Glutamatergic neuron (in vitro differentiated cells): ENCODE results near the gene MCHR2. TPM values are rescaled to one million over a fixed set of nuclear protein-coding genes. Genes with fewer than 3 reads are reported as not detected.

Experiments used
- DNase-seq: peaks from one replicate; pipeline ENCODE4 v3.0.0; 2022
- H3K27ac Mint-ChIP-seq: one replicate; pipeline ENCODE4 v1.8.0; 2020; ENCODE audit warnings: mild to moderate bottlenecking, mixed read lengths, inconsistent platforms; ENCODE audit not compliant: unreplicated experiment
- H3K27me3 Mint-ChIP-seq: one replicate; pipeline ENCODE4 v1.8.0; 2020; ENCODE audit warnings: mild to moderate bottlenecking, moderate library complexity, mixed read lengths, inconsistent platforms; ENCODE audit not compliant: unreplicated experiment
- H3K36me3 Mint-ChIP-seq: one replicate; pipeline ENCODE4 v1.8.0; 2020; ENCODE audit warnings: mild to moderate bottlenecking, mixed read lengths, inconsistent platforms; ENCODE audit not compliant: unreplicated experiment
- H3K4me1 Mint-ChIP-seq: one replicate; pipeline ENCODE4 v1.8.0; 2020; ENCODE audit warnings: mild to moderate bottlenecking, low read depth, mixed read lengths, inconsistent platforms; ENCODE audit not compliant: unreplicated experiment
- H3K4me3 Mint-ChIP-seq: one replicate; pipeline ENCODE4 v1.8.0; 2020; ENCODE audit warnings: mild to moderate bottlenecking, mixed read lengths, inconsistent platforms; ENCODE audit not compliant: unreplicated experiment
- H3K9me3 Mint-ChIP-seq: one replicate; pipeline ENCODE4 v1.8.0; 2020; ENCODE audit warnings: mild to moderate bottlenecking, moderate library complexity, mixed read lengths, inconsistent platforms; ENCODE audit not compliant: unreplicated experiment
- CTCF ChIP-seq: fragments of 200-600 bp; sonication (generic); IDR thresholded peaks from one replicate; pipeline ENCODE4 v1.5.0; 2021; ENCODE audit not compliant: partially characterized antibody, unreplicated experiment
- total RNA-seq: library from RNA; stranded (reverse); fragmentation: NEBNext Ultra II Directional; extraction: Animal tissue kit (Norgen Biotek cat#: 25700); gene quantifications from one replicate; pipeline ENCODE4 v1.2.1, GENCODE V29; 2021; ENCODE audit not compliant: unreplicated experiment

MCHR2 gene
- total RNA-seq, 1 donor from 2014 or later = not detected

GRCh38 chr6:100008857-100009256, 14.8 kb upstream of the MCHR2 start:
- Mint-ChIP-seq H3K4me1 (peaks cover 2% of the 10 kb centered on the region), H3K4me3 (no peak overlapping the region), H3K27ac (no peak overlapping the region), H3K9me3 (no peaks in the 10 kb centered on the region), H3K36me3 (no peaks in the 10 kb centered on the region), H3K27me3 (peaks cover 2% of the 10 kb centered on the region)
- TF ChIP-seq CTCF = no peak
- no peak for DNase-seq

DNA sequence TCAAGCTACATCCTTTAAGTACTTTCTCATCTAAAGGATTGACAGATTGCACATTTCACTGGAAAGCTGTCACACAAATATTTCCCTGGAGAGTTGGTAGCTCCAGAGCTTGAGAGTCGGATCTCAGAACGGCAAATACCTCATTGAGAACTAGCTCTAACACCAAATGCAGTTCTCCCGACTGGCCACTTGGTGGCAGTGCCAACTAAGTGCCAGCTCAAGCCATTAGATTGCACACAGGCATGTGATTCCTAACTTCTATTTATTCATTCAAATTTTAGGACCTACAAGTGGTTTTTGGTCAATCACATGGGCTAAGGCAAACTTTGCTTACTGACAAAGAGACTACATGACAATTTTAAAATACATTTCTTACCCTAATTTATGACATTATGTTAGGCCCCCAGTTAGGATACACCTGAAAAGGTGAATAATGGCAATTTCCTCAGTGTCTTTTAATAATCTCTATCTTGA, 7.9 kb upstream of the MCHR2 start:
- H3K27me3 Mint-ChIP-seq = peaks cover 2% of the 10 kb centered on the region
- peak; percentile 72 for DNase-seq
- H3K27ac Mint-ChIP-seq = no peak overlapping the region
- no peak overlapping the region for H3K4me3 Mint-ChIP-seq
- H3K4me1 Mint-ChIP-seq = peaks cover 5% of the 10 kb centered on the region
- H3K36me3 Mint-ChIP-seq = no peaks in the 10 kb centered on the region
- no peaks in the 10 kb centered on the region for H3K9me3 Mint-ChIP-seq
- TF ChIP-seq CTCF = peak; percentile 91

GRCh38 chr6:99997141-99997540, 3.1 kb upstream of the MCHR2 start:
- Mint-ChIP-seq H3K36me3 (no peaks in the 10 kb centered on the region), H3K27ac (no peak overlapping the region), H3K4me3 (no peak overlapping the region), H3K4me1 (peaks cover 7% of the 10 kb centered on the region), H3K27me3 (peaks cover 10% of the 10 kb centered on the region), H3K9me3 (peaks cover 2% of the 10 kb centered on the region)
- TF ChIP-seq CTCF = no peak
- DNase-seq = no peak

GRCh38 chr6:99995916-99996315, 1.9 kb upstream of the MCHR2 start:
- no peak for DNase-seq
- Mint-ChIP-seq H3K9me3 (peaks cover 2% of the 10 kb centered on the region), H3K27ac (no peak overlapping the region), H3K27me3 (peaks cover 10% of the 10 kb centered on the region), H3K36me3 (no peaks in the 10 kb centered on the region), H3K4me1 (peaks cover 2% of the 10 kb centered on the region), H3K4me3 (no peak overlapping the region)
- TF ChIP-seq CTCF = no peak

- peak overlapping the region; percentile 90 for H3K4me3 Mint-ChIP-seq
- no peak for DNase-seq
- TF ChIP-seq CTCF = no peak
- H3K27ac Mint-ChIP-seq = no peak overlapping the region
- H3K27me3 Mint-ChIP-seq = peaks cover 10% of the 10 kb centered on the region
- peaks cover 2% of the 10 kb centered on the region for H3K9me3 Mint-ChIP-seq
- no peaks in the 10 kb centered on the region for H3K36me3 Mint-ChIP-seq
- H3K4me1 Mint-ChIP-seq = peaks cover 3% of the 10 kb centered on the region
Measured at GRCh38 chr6:99993146-99993532, 884 bp downstream of the MCHR2 start.
